Upper lobe of left lung (tissue), 6 donors: ENCODE data around the gene VSIR. TPM values are rescaled to one million over a fixed set of nuclear protein-coding genes. Genes with fewer than 3 reads are reported as not detected.

Experiments
- ATAC-seq, 2 donors: fragments of 200-7000 bp; cut with Tn5 transposase; one replicate each; pipeline ENCODE4 v1.9.1; 2022; ENCODE audit warnings: mild to moderate bottlenecking in 2 of 2, moderate library complexity in 2 of 2; ENCODE audit not compliant: low FRiP score in 2 of 2
- DNase-seq, 2 donors: peaks; one replicate each; pipeline ENCODE4 v3.0.0-alpha.2; 2019 to 2020
- H3K27ac ChIP-seq, 4 donors: fragments of 200-600 bp; sonication (generic); one replicate each; pipeline ENCODE4 v1.5.1; 2016 to 2019
- H3K27me3 ChIP-seq, 4 donors: fragments of 200-600 bp; sonication (generic); one replicate each; pipeline ENCODE4 v1.5.1; 2017 to 2019
- H3K36me3 ChIP-seq, 4 donors: fragments of 200-600 bp; sonication (generic); one replicate each; pipeline ENCODE4 v1.5.1; 2016 to 2019
- H3K4me1 ChIP-seq, 4 donors: fragments of 200-600 bp; sonication (generic); one replicate each; pipeline ENCODE4 v1.5.1; 2018 to 2019
- H3K4me3 ChIP-seq, 4 donors: fragments of 200-600 bp; sonication (generic); one replicate each; pipeline ENCODE4 v1.5.1; 2017 to 2019; ENCODE audit warnings: mild to moderate bottlenecking in 2 of 4, moderate library complexity in 1 of 4
- H3K9me3 ChIP-seq, 4 donors: fragments of 200-600 bp; sonication (generic); one replicate each; pipeline ENCODE4 v1.5.1; 2018 to 2019
- CTCF ChIP-seq, 6 experiments: fragments of 450-650 bp in 4 of 6; fragments of 200-600 bp in 2 of 6; sonication (generic) in 2 of 6; IDR thresholded peaks; one replicate each; pipeline ENCODE4 v1.5.1; 2016 to 2019; ENCODE audit warnings: antibody characterized with exemption in 6 of 6
- EP300 ChIP-seq, 4 donors: sonication (generic); formaldehyde crosslinking; IDR thresholded peaks; one replicate each; pipeline ENCODE4 v1.5.1; 2017; ENCODE audit warnings: antibody characterized with exemption in 4 of 4, control low read depth in 2 of 4
- POLR2A ChIP-seq, 4 donors: fragments of 450-650 bp; IDR thresholded peaks; one replicate each; pipeline ENCODE4 v1.5.1; 2016 to 2017; ENCODE audit warnings: antibody characterized with exemption in 4 of 4, mild to moderate bottlenecking in 2 of 4
- POLR2AphosphoS5 ChIP-seq, 2 donors: sonication (generic); formaldehyde crosslinking; IDR thresholded peaks; one replicate each; pipeline ENCODE4 v1.5.1; 2017; ENCODE audit warnings: antibody characterized with exemption in 2 of 2
- WGBS, 2 donors: methylation state at CpG; one replicate each; pipeline ENCODE4 v1.1.5; 2017 to 2018; 5-methylcytosine and 5-hydroxymethylcytosine counted together
- total RNA-seq, 6 donors: library from RNA; depleted of rRNA in 4 of 6; stranded (reverse); fragments of >200 nt in 4 of 6; gene quantifications; one replicate each; pipeline versions ENCODE4 v1.1.0 to v1.2.1, GENCODE V29; 2016 to 2021
- donor health status: DM: no; HTN: no; CAD: no; lungs with moderate emphysema.
- donor health status: DM: no; HTN: yes; CAD: no; lungs with severe emphysema.

The VSIR gene
- total RNA-seq, 6 donors from 2014 or later: 51.7 to 167 (median 92.5) TPM

- WGBS, 2 donors: 60 to 82% methylated on average over 5 to 16 of the region's 16 CpGs
- peak in 1 of 2 donors; percentile 71 for DNase-seq
Observed at GRCh38 chr10:71735709-71736569, 37.4 kb downstream of the VSIR start.

GRCh38 chr10:71734797-71735196 lies 38.5 kb downstream of the VSIR start:
- TF ChIP-seq POLR2AphosphoS5 (IDR thresholded peaks at IDR 0.05) (no peak), POLR2A (IDR thresholded peaks at IDR 0.05) (no peak), CTCF (IDR thresholded peaks at IDR 0.05) (no peak), EP300 (IDR thresholded peaks at IDR 0.05) (no peak)
- Histone ChIP-seq H3K9me3 (no peaks in the 10 kb centered on the region), H3K4me1 (peaks cover 34 to 51% (median 42%) of the 10 kb centered on the region in 4 donors), H3K27me3 (no peaks in the 10 kb centered on the region), H3K27ac (peak overlapping the region in 3 of 4 donors; percentile 78 to 86 (median 84)), H3K4me3 (no peak overlapping the region), H3K36me3 (no peaks in the 10 kb centered on the region)
- WGBS, 2 donors: 89 to 92% methylated on average over 5 of the region's 5 CpGs
- ATAC-seq (no peak), DNase-seq (no peak)

More at GRCh38 chr10:71735709-71736569, 37.4 kb downstream of the VSIR start:
- H3K4me3 ChIP-seq: no peak overlapping the region
- no peaks in the 10 kb centered on the region for H3K9me3 ChIP-seq
- H3K27ac ChIP-seq: peak overlapping the region; percentile 65 to 86 (median 81)
- H3K36me3 ChIP-seq: no peaks in the 10 kb centered on the region
- TF ChIP-seq EP300 (IDR thresholded peaks at IDR 0.05) (no peak), POLR2A (IDR thresholded peaks at IDR 0.05) (peak in 1 of 4 donors; percentile 38), CTCF (IDR thresholded peaks at IDR 0.05) (no peak), POLR2AphosphoS5 (IDR thresholded peaks at IDR 0.05) (peak in 1 of 2 donors; percentile 12)
- no peaks in the 10 kb centered on the region for H3K27me3 ChIP-seq
- H3K4me1 ChIP-seq: peaks cover 45 to 62% (median 49%) of the 10 kb centered on the region in 4 donors
- ATAC-seq: peak; percentile 26 to 30

GRCh38 chr10:71731791-71732190 lies 41.5 kb downstream of the VSIR start:
- Histone ChIP-seq H3K4me3 (no peak overlapping the region), H3K27me3 (no peaks in the 10 kb centered on the region), H3K4me1 (peaks cover 46 to 56% (median 51%) of the 10 kb centered on the region in 4 donors), H3K9me3 (no peaks in the 10 kb centered on the region), H3K27ac (no peak overlapping the region), H3K36me3 (no peaks in the 10 kb centered on the region)
- WGBS, 2 donors: 87 to 92% methylated on average over 3 to 12 of the region's 12 CpGs
- ATAC-seq: no peak
- no peak for TF ChIP-seq POLR2AphosphoS5 (IDR thresholded peaks at IDR 0.05)
- no peak for TF ChIP-seq CTCF (IDR thresholded peaks at IDR 0.05)
- no peak for TF ChIP-seq POLR2A (IDR thresholded peaks at IDR 0.05)
- TF ChIP-seq EP300 (IDR thresholded peaks at IDR 0.05): no peak
- no peak for DNase-seq

GRCh38 chr10:71729161-71729636 lies 44.1 kb downstream of the VSIR start:
- Histone ChIP-seq H3K4me1 (peaks cover 46 to 48% (median 47%) of the 10 kb centered on the region in 4 donors), H3K27ac (peak overlapping the region; percentile 82 to 91 (median 86)), H3K4me3 (no peak overlapping the region), H3K36me3 (no peaks in the 10 kb centered on the region), H3K27me3 (no peaks in the 10 kb centered on the region), H3K9me3 (no peaks in the 10 kb centered on the region)
- ATAC-seq (peak; percentile 3 to 61), DNase-seq (peak in 1 of 2 donors; percentile 79)
- WGBS, 2 donors: 28 to 32% methylated on average over 9 to 10 of the region's 10 CpGs
- peak in 1 of 2 donors; percentile 20 for TF ChIP-seq POLR2AphosphoS5 (IDR thresholded peaks at IDR 0.05)
- TF ChIP-seq POLR2A (IDR thresholded peaks at IDR 0.05): no peak
- no peak for TF ChIP-seq CTCF (IDR thresholded peaks at IDR 0.05)
- TF ChIP-seq EP300 (IDR thresholded peaks at IDR 0.05): no peak
